Mucosa of descending colon (tissue), 3 donors: ENCODE data around the gene DEAF1. TPM values are rescaled to one million over a fixed set of nuclear protein-coding genes. Genes with fewer than 3 reads are reported as not detected.
A peak's percentile ranks its signal among the peaks of the same experiment; 100 is the strongest.

ENCODE experiments used
- ATAC-seq: fragments of 200-7000 bp; cut with Tn5 transposase; one replicate; pipeline ENCODE4 v1.9.1; 2020; ENCODE audit warnings: mild to moderate bottlenecking, moderate library complexity
- DNase-seq, 3 donors: peaks; one replicate each; pipeline ENCODE4 v3.0.0-alpha.2; 2020
- H3K36me3 ChIP-seq: fragments of 200-600 bp; one replicate; pipeline ENCODE4 v1.8.0; 2021; ENCODE audit warnings: low read depth, mild to moderate bottlenecking
- H3K4me1 ChIP-seq: fragments of 200-600 bp; one replicate; pipeline ENCODE4 v1.8.0; 2021; ENCODE audit warnings: low read depth, mild to moderate bottlenecking
- H3K4me3 ChIP-seq: fragments of 200-600 bp; one replicate; pipeline ENCODE4 v1.8.0; 2021; ENCODE audit warnings: mild to moderate bottlenecking
- H3K9me3 ChIP-seq: fragments of 200-600 bp; one replicate; pipeline ENCODE4 v1.8.0; 2021; ENCODE audit warnings: mild to moderate bottlenecking
- intact Hi-C, 2 donors: fragments of 100-400 bp; cut with DNase I in 1 of 2; cut with micrococcal nuclease in 1 of 2; formaldehyde crosslinking; loops; one replicate each; pipeline versions ENCODE4 v1.11.0 to v1.11.1; 2022; cut with DNase I, micrococcal nuclease
- total RNA-seq, 3 donors: library from RNA; stranded (reverse); fragmentation: NEBNext Ultra II Directional in 2 of 3; extraction: Animal tissue kit (Norgen Biotek cat#: 25700) in 2 of 3; gene quantifications; one replicate each; pipeline versions ENCODE4 v1.2.1 to v1.2.4, GENCODE V29; 2021 to 2023
- TF ChIP-seq, protein P1 (sequence below): fragments of 200-600 bp; IDR thresholded peaks from one replicate; pipeline ENCODE4 v1.8.0; 2022; ENCODE audit warnings: antibody characterized with exemption, mild to moderate bottlenecking
- donor health status: DM: no; HTN: no; CAD: no; lungs with moderate emphysema.
- donor health status: DM: no; HTN: no; CAD: no.
- donor health status: DM: no; HTN: yes; CAD: no.

DEAF1 gene
- total RNA-seq, 3 donors from 2014 or later, result 25.1 to 35.7 (median 25.9) TPM

DNA sequence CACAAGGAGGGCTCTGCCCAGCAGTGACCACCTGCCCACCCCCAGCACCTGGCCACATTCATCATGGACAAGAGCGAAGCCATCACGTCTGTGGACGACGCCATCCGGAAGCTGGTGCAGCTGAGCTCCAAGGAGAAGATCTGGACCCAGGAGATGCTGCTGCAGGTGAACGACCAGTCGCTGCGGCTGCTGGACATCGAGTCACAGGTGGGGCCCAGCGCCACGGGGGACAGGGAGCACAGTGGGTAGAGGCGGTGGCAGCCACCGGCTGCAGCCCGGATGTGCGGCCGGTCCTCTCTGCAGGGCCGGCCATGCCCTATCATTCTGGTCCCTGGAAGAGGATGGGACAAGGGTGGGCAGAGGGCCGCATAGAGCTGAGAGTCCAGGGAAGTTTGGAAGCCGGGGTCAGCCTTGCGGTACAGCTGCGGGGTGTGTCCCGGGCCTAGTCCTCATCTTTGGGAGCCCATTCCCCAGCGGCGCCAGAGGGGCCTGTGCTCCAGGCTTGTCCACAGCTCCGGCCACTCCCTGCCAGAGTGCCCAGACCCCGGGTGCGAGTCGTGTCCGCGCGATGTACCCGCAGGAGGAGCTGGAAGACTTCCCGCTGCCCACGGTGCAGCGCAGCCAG is 25.1 kb upstream of the DEAF1 start:
- intact Hi-C loops, result loop anchor here (10.0 kb wide), 2 partner anchors 55 to 165 kb away; no protein-coding TSS in a partner anchor
- Histone ChIP-seq H3K4me3 (no peak overlapping the region), H3K4me1 (peaks cover 14% of the 10 kb centered on the region), H3K9me3 (no peaks in the 10 kb centered on the region), H3K36me3 (no peaks in the 10 kb centered on the region)
- DNase-seq (no peak), ATAC-seq (no peak)
- TF ChIP-seq, protein P1, sequence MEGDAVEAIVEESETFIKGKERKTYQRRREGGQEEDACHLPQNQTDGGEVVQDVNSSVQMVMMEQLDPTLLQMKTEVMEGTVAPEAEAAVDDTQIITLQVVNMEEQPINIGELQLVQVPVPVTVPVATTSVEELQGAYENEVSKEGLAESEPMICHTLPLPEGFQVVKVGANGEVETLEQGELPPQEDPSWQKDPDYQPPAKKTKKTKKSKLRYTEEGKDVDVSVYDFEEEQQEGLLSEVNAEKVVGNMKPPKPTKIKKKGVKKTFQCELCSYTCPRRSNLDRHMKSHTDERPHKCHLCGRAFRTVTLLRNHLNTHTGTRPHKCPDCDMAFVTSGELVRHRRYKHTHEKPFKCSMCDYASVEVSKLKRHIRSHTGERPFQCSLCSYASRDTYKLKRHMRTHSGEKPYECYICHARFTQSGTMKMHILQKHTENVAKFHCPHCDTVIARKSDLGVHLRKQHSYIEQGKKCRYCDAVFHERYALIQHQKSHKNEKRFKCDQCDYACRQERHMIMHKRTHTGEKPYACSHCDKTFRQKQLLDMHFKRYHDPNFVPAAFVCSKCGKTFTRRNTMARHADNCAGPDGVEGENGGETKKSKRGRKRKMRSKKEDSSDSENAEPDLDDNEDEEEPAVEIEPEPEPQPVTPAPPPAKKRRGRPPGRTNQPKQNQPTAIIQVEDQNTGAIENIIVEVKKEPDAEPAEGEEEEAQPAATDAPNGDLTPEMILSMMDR, result no peak

DNA sequence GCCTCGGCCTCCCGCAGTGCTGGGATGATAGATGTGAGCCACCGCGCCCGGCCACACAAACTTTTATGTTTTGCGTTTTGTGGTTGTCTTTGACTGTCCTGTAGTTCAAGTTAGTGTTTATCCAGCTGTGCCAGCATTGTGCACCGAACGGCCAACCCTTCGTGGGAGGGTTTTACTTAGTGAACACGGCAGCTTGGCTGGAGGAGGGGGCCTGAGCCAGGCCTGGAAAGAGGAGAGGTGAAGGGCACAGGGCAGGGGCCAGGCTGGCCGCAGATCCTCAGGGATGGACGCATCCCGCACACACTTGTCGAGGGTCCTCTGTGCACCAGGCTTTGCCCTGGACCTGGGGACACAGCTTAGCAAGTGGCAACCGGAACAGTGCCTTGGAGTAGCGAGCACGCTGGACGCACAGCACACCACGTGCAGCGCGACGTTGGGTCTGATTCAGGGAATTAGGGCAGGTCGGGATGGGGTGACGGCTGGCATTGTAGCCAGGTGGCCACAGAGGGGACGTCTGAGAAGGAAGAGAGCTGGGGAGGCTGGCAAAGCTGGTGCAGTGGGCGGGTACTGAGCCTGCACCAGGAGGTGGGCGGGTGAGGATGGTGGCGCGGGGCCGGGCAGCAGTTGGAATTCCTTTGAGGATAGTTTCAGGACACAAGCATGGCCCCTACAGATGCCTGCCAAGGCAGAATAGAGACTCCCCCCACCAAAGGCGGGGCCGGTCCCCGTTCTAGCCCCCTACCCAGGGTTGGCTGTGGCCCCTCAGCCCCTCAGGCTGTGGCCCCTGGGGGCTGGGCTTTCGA is 24.4 kb upstream of the DEAF1 start:
- TF ChIP-seq, protein P1, result no peak
- peaks cover 14% of the 10 kb centered on the region for H3K4me1 ChIP-seq
- intact Hi-C loops, result loop anchor here (10.0 kb wide), 2 partner anchors 55 to 165 kb away; no protein-coding TSS in a partner anchor
- H3K9me3 ChIP-seq, result no peaks in the 10 kb centered on the region
- DNase-seq, result peak; percentile 24 to 56 (median 34)
- no peak overlapping the region for H3K4me3 ChIP-seq
- H3K36me3 ChIP-seq, result no peaks in the 10 kb centered on the region
- no peak for ATAC-seq

DNA sequence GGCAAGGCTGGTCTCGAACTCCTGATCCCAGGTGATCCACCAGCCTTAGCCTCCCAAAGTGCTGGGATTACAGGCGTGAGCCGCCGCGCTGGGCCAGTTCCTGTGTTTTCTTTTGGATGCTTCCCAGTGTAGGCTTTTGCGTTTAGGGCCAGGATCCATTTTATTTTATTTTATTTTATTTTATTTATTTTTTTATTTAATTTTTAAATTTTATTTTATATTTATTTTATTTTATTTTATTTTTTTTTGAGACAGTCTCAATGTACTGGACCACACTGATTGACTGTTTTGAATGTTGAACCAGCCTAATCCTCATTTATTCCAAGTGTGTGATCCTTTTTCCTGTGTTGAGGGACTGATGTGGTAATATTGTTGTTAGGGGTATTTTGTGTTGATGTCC is 19.4 kb upstream of the DEAF1 start:
- DNase-seq, result no peak
- peaks cover 25% of the 10 kb centered on the region for H3K4me1 ChIP-seq
- TF ChIP-seq, protein P1, result no peak
- no peak overlapping the region for H3K4me3 ChIP-seq
- no peaks in the 10 kb centered on the region for H3K36me3 ChIP-seq
- intact Hi-C loops, result no loop called here
- ATAC-seq, result no peak
- no peaks in the 10 kb centered on the region for H3K9me3 ChIP-seq

DNA sequence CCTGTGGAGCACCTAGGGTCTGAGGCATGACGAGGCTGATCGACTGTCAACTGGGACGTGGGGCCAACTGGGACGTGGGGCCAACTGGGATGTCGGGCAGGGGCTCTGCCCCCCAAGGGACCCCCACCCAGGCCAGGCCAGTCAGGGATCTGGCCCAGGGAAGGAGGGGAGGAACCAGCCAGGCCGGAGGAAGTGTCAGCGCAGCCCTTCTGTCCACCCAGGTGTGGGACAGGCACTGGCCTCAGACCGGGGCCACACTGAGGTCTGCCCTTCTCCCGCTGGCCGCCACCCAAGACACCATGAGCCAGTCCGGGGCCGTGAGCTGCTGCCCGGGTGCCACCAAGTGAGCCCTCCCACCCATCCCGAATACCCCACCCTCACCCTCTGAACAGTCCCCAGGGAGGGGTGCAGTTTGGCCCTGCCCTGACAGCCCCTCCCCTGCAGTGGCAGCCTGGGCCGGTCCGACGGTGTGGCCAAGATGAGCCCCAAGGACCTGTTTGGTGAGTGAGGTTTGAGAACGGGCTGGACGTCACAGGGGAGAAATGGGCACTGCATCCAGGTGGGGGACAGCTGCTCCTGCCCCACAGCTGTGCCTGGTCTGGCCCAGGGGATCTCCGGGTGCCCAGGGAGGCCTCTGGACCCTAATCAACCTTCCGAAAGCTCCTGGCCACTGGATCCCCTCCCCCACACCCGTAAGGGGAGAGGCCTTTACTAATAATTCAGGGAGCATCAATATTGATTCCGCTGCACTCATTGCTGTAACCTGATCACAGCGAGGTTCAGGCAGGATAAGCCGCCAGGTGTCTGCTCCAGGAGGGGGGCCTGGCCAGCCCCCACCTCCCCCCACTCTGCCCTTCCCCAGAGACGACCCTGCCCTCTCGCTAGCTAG is 14.3 kb upstream of the DEAF1 start:
- TF ChIP-seq, protein P1, result no peak
- Histone ChIP-seq H3K4me3 (no peak overlapping the region), H3K36me3 (no peaks in the 10 kb centered on the region), H3K9me3 (no peaks in the 10 kb centered on the region), H3K4me1 (peaks cover 53% of the 10 kb centered on the region)
- intact Hi-C loops, result no loop called here
- ATAC-seq (no peak), DNase-seq (peak in 2 of 3 donors; percentile 13 to 45)

DNA sequence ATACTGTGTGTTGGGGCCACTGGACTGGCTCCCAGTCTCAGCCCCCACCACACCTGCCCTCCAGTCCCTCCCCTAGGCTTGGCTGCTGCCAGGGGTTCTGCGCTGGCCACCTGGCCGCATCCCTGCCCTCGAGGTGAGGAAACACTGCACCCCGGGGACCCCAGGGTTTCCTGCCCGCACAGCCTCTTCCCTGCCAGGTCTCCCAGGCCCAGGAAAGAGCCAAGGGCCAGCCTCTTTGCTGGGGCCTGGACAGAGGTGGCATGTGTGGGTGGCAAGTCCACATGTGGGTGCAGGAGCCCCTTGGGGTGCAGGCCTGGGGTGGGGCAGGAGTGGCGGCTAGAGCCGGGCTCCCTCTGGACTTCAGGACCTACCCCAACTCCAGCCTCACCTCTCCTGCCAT is 13.5 kb upstream of the DEAF1 start:
- ATAC-seq (no peak), DNase-seq (peak in 1 of 3 donors; percentile 42)
- intact Hi-C loops, result no loop called here
- TF ChIP-seq, protein P1, result no peak
- Histone ChIP-seq H3K9me3 (no peaks in the 10 kb centered on the region), H3K4me3 (no peak overlapping the region), H3K36me3 (no peaks in the 10 kb centered on the region), H3K4me1 (peaks cover 57% of the 10 kb centered on the region)
